Loucy (cell line): ENCODE data around the gene PHKB.

Experiments
- EZH2phosphoT487 ChIP-seq: fragments of 200-600 bp; IDR thresholded peaks from 2 replicates; pipeline ENCODE4 v1.6.1; 2018; ENCODE audit warnings: antibody characterized with exemption, mild to moderate bottlenecking, moderate library complexity, borderline replicate concordance
- TF ChIP-seq, protein P1 (sequence below): fragments of 200-600 bp; sonication (generic); conservative IDR thresholded peaks from 2 replicates; pipeline ENCODE4 v1.5.1; 2014; ENCODE audit warnings: mild to moderate bottlenecking, antibody characterized with exemption, low read length

DNA sequence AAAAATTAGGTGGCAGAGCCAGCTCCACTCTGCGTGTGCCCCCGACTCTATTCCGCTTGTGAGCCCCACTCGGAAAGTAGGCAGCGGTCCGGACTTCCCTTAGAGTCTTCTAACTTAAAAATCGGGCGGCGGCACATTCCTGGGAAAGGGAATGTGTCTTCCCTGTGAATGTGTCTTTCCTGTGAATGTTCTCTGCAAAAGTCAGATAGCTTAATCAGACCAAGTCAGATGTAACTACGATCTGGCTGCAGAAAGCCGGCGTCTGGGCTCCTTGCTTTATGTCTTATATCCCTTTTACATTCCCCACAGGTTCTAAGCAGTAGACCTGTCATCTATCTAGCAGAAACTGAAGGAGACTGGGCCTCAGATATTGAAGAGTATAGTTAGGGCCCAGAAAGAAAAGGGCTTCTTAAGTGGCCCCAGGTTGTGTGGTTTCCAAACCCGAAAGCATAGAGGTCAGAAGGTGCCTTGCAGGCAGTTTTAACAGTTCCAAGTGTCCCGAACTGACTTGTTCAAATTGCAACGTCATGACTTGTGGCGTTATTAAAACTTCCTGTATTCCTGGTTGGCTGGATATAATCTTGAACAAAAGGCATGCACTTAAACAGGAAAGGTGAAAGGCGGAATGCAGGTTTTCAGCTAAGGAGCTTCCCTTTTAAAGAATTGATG, 601 bp downstream of the PHKB start:
- TF ChIP-seq, protein P1, sequence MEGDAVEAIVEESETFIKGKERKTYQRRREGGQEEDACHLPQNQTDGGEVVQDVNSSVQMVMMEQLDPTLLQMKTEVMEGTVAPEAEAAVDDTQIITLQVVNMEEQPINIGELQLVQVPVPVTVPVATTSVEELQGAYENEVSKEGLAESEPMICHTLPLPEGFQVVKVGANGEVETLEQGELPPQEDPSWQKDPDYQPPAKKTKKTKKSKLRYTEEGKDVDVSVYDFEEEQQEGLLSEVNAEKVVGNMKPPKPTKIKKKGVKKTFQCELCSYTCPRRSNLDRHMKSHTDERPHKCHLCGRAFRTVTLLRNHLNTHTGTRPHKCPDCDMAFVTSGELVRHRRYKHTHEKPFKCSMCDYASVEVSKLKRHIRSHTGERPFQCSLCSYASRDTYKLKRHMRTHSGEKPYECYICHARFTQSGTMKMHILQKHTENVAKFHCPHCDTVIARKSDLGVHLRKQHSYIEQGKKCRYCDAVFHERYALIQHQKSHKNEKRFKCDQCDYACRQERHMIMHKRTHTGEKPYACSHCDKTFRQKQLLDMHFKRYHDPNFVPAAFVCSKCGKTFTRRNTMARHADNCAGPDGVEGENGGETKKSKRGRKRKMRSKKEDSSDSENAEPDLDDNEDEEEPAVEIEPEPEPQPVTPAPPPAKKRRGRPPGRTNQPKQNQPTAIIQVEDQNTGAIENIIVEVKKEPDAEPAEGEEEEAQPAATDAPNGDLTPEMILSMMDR, result no peak
- no peak for TF ChIP-seq EZH2phosphoT487
